Ovary (tissue), 3 donors: Measurements from ENCODE around the gene CLDN4.
"Not testable (repeated sequence)": the region's sequence is repeated elsewhere in the genome, so short reads cannot be mapped to it uniquely, and the experiment has no call there.

Experiments used
- CTCF ChIP-seq, 3 donors: fragments of 450-650 bp in 2 of 3; fragments of 200-600 bp in 1 of 3; IDR thresholded peaks; one replicate each; pipeline versions ENCODE4 v1.5.1 to v1.8.0; 2016 to 2022; ENCODE audit warnings: antibody characterized with exemption in 3 of 3, mild to moderate bottlenecking in 1 of 3
- POLR2A ChIP-seq: fragments of 450-650 bp; IDR thresholded peaks from one replicate; pipeline ENCODE4 v1.6.1; 2017; ENCODE audit warnings: antibody characterized with exemption, mild to moderate bottlenecking, moderate library complexity
- donor health status: DM: no; HTN: no; CAD: no.

DNA sequence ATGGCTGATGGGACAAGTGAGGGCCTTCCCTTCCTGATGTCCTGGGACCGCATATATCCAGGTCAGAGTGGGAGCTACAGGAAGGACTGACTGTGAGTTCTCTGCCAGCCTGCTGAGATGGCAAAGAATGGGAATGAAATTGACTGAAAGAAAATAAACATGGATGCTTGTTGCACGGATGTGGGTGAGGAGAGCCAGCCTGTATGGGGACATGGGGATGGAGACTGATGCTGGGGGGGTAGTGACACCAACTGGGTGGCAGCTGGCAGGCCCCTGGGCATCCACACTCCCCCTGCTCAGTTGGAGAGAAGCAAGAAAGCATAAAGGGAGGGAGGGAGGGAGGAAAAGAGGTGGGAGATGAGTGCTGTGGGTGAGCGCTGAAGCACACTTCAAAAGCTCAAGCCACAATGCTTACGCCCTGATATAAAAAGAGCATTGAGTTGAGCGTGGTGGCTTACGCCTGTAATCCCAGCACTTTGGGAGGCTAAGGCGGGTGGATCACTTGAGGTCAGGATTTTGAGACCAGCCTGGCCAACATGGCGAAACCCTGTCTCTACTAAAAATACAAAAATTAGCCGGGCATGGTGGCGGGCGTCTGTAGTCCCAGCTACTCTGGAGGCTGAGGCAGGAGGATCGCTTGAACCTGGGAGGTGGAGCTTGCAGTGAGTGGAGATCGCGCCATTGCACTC, 9.1 kb upstream of the CLDN4 start:
- TF ChIP-seq POLR2A; CTCF (IDR thresholded peaks at IDR 0.05): not testable (repeated sequence)
